ENCODE data around the gene ANKRD35. TPM values are rescaled to one million over a fixed set of nuclear protein-coding genes. Genes with fewer than 3 reads are reported as not detected.
"Not testable (repeated sequence)": the region's sequence is repeated elsewhere in the genome, so short reads cannot be mapped to it uniquely, and the experiment has no call there.

The ANKRD35 gene
- total RNA-seq (0.11 TPM in 1 of 2 replicates, not detected in the other), polyA plus RNA-seq (0.64 and 0.77 TPM in 2 replicates)

GRCh38 chr1:145885738-145886287, at the start of gene ANKRD35:
Gene ANKRD35, minus strand, starts transcription at chr1:145885866. Its CDS starts 108 bp downstream, at chr1:145885758.
- peak; percentile 65 to 88 for DNase-seq (ENCODE audit: low read depth in 1 of 2, low spot score in 1 of 2)
- Histone ChIP-seq H3K4me1 (ENCODE audit: low read depth) (no peaks in the 10 kb centered on the region), H3K27ac (no peak within 1 kb of the TSS), H3K4me3 (peak within 1 kb of the TSS; percentile 46), H3K36me3 (no peaks in the 10 kb centered on the region), H3K9me3 (ENCODE audit: low read depth) (no peaks in the 10 kb centered on the region), H3K27me3 (peaks cover 26% of the 10 kb centered on the region)
- no peak for TF ChIP-seq CTCF (IDR thresholded peaks at IDR 0.05; ENCODE audit: low read depth, low read length)

GRCh38 chr1:145932522-145933009, 46.9 kb upstream of the ANKRD35 start:
- not testable (repeated sequence) for DNase-seq (ENCODE audit: low read depth in 1 of 2, low spot score in 1 of 2); H3K4me1 ChIP-seq (ENCODE audit: low read depth)

GRCh38 chr1:145927916-145928643, 42.4 kb upstream of the ANKRD35 start:
- peaks cover 14% of the 10 kb centered on the region for H3K36me3 ChIP-seq
- no peak for TF ChIP-seq CTCF (IDR thresholded peaks at IDR 0.05; ENCODE audit: low read depth, low read length)
- H3K27ac ChIP-seq, result peak overlapping the region; percentile 86
- H3K27me3 ChIP-seq, result no peaks in the 10 kb centered on the region
- no peak for DNase-seq (ENCODE audit: low read depth in 1 of 2, low spot score in 1 of 2)
- H3K4me3 ChIP-seq, result peak overlapping the region; percentile 94
- no peaks in the 10 kb centered on the region for H3K9me3 ChIP-seq (ENCODE audit: low read depth)
- H3K4me1 ChIP-seq (ENCODE audit: low read depth), result peaks cover 11% of the 10 kb centered on the region

More at GRCh38 chr1:145932522-145933009, 46.9 kb upstream of the ANKRD35 start:
- not testable (repeated sequence) for H3K27me3 ChIP-seq; H3K4me3 ChIP-seq; H3K9me3 ChIP-seq (ENCODE audit: low read depth)
- peaks cover 24% of the 10 kb centered on the region for H3K36me3 ChIP-seq
- H3K27ac ChIP-seq, result peak overlapping the region; percentile 28

GRCh38 chr1:145927063-145927886, 41.6 kb upstream of the ANKRD35 start, which contains the start of gene RBM8A:
Gene RBM8A, minus strand, starts transcription at chr1:145927484. Its CDS starts 58 bp downstream, at chr1:145927426.
- Histone ChIP-seq H3K9me3 (ENCODE audit: low read depth) (no peaks in the 10 kb centered on the region), H3K27ac (peak within 1 kb of the TSS; percentile 86), H3K4me3 (peak within 1 kb of the TSS; percentile 94), H3K4me1 (ENCODE audit: low read depth) (peaks cover 8% of the 10 kb centered on the region), H3K36me3 (peaks cover 14% of the 10 kb centered on the region), H3K27me3 (no peaks in the 10 kb centered on the region)
- DNase-seq (ENCODE audit: low read depth in 1 of 2, low spot score in 1 of 2), result peak; percentile 96 to 98
- TF ChIP-seq CTCF (IDR thresholded peaks at IDR 0.05; ENCODE audit: low read depth, low read length), result peak; percentile 68

- peaks cover 7% of the 10 kb centered on the region for H3K4me1 ChIP-seq (ENCODE audit: low read depth)
- H3K36me3 ChIP-seq, result peaks cover 14% of the 10 kb centered on the region
- no peak for TF ChIP-seq CTCF (IDR thresholded peaks at IDR 0.05; ENCODE audit: low read depth, low read length)
- H3K4me3 ChIP-seq, result peak overlapping the region; percentile 94
- H3K27me3 ChIP-seq, result no peaks in the 10 kb centered on the region
- no peak for DNase-seq (ENCODE audit: low read depth in 1 of 2, low spot score in 1 of 2)
- H3K9me3 ChIP-seq (ENCODE audit: low read depth), result no peaks in the 10 kb centered on the region
- peak overlapping the region; percentile 86 for H3K27ac ChIP-seq
Observed at GRCh38 chr1:145926686-145927062, 41.0 kb upstream of the ANKRD35 start.
